ENCODE measurements around the gene KRTAP1-3. TPM values are rescaled to one million over a fixed set of nuclear protein-coding genes. Genes with fewer than 3 reads are reported as not detected.

The KRTAP1-3 gene
- total RNA-seq, 3 donors from 2014 or later, result not detected

DNA sequence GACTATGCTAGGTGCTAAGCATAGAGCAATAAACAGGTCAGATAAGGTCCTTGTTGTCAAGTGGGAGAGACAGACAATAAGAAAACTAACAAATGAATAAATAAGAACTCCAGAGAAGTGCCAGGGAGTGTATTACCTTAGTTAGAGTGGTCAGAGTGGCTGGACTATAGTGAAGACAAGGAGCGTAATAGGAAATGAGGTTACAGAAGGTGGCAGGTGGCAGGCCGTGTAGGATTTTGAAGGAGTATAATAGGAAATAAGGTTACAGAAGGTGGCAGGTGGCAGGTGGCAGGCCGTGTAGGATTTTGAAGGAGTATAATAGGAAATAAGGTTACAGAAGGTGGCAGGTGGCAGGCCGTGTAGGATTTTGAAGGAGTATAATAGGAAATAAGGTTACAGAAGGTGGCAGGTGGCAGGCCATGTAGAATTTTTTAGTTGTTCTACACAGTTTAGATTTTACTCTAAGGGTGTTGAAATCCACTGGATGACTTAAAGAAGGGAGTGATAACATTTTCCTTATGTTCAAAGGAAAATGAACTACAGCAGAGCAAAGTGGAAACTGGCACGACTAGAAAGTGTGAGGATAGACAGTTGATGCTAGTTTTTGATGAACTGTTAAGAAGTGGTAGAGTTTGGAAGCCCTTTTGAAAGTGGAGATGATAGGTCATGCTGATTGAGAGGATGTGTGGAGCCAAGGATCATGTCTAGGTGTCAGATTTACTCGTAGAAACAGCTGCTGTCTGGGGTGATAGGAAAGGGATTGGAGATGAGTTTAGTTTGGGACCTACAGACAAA, 22.2 kb downstream of the KRTAP1-3 start:
- H3K27ac ChIP-seq, result no peak overlapping the region
- H3K27me3 ChIP-seq, result no peaks in the 10 kb centered on the region
- no peaks in the 10 kb centered on the region for H3K4me1 ChIP-seq
- TF ChIP-seq, protein P1, sequence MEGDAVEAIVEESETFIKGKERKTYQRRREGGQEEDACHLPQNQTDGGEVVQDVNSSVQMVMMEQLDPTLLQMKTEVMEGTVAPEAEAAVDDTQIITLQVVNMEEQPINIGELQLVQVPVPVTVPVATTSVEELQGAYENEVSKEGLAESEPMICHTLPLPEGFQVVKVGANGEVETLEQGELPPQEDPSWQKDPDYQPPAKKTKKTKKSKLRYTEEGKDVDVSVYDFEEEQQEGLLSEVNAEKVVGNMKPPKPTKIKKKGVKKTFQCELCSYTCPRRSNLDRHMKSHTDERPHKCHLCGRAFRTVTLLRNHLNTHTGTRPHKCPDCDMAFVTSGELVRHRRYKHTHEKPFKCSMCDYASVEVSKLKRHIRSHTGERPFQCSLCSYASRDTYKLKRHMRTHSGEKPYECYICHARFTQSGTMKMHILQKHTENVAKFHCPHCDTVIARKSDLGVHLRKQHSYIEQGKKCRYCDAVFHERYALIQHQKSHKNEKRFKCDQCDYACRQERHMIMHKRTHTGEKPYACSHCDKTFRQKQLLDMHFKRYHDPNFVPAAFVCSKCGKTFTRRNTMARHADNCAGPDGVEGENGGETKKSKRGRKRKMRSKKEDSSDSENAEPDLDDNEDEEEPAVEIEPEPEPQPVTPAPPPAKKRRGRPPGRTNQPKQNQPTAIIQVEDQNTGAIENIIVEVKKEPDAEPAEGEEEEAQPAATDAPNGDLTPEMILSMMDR (IDR thresholded peaks at IDR 0.05), result no peak
- no peak overlapping the region for H3K4me3 ChIP-seq
- H3K36me3 ChIP-seq, result no peaks in the 10 kb centered on the region
- H3K9me3 ChIP-seq, result no peaks in the 10 kb centered on the region
- no peak for DNase-seq (ENCODE audit: low spot score in 2 of 2)
- intact Hi-C loops (cut with DNase I; ENCODE audit: low total_unique reads), result no loop called here

DNA sequence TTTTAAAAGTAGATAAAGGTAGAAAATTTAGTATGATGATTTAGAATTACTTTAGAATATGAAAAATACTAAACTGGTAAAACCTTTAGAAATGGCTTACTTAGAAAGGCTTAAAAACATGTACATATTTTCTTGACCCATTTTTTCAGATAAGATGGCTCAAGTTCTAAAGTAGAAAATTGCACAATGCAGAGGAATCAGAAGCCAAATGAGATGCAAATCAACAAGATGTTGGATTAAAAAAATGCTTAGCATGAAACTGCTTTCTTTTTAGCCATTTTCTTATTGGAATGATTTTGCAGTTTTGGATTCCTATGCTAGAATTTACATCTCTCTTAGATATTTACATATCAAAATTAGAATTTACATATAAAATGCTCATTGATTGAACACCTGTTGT, 24.2 kb downstream of the KRTAP1-3 start:
- intact Hi-C loops (cut with DNase I; ENCODE audit: low total_unique reads), result no loop called here
- TF ChIP-seq POLR2AphosphoS5 (IDR thresholded peaks at IDR 0.05), result no peak
- TF ChIP-seq POLR2A (IDR thresholded peaks at IDR 0.05), result no peak
- TF ChIP-seq, protein P1 (IDR thresholded peaks at IDR 0.05), result no peak
- no peaks in the 10 kb centered on the region for H3K36me3 ChIP-seq
- H3K4me3 ChIP-seq, result no peak overlapping the region
- H3K27me3 ChIP-seq, result no peaks in the 10 kb centered on the region
- no peak overlapping the region for H3K27ac ChIP-seq
- H3K4me1 ChIP-seq, result no peaks in the 10 kb centered on the region
- DNase-seq (ENCODE audit: low spot score in 2 of 2), result no peak
- H3K9me3 ChIP-seq, result no peaks in the 10 kb centered on the region

DNA sequence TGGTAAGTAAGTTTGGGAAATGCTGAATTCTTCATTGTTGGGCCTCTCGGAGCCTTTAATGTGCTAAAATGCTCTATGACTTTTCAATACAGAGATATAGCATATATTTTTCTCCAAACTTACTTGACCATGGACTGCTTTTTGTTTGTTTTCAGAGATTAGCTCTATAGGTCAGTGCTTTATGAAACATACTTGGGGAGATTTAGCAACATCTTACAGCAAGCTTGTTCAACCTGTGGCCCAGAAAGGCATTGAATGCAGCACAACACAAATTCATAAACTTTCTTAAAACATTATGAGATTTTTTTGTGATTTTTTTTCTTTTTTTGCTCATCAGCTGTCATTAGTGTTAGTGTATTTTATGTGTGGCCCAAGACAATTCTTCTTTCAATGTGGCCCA, 24.7 kb downstream of the KRTAP1-3 start:
- DNase-seq (ENCODE audit: low spot score in 2 of 2), result no peak
- no peak overlapping the region for H3K27ac ChIP-seq
- no peak overlapping the region for H3K4me3 ChIP-seq
- H3K4me1 ChIP-seq, result no peaks in the 10 kb centered on the region
- no peaks in the 10 kb centered on the region for H3K36me3 ChIP-seq
- TF ChIP-seq, protein P1 (IDR thresholded peaks at IDR 0.05), result no peak
- no peak for TF ChIP-seq POLR2AphosphoS5 (IDR thresholded peaks at IDR 0.05)
- TF ChIP-seq POLR2A (IDR thresholded peaks at IDR 0.05), result no peak
- H3K9me3 ChIP-seq, result no peaks in the 10 kb centered on the region
- no peaks in the 10 kb centered on the region for H3K27me3 ChIP-seq
- intact Hi-C loops (cut with DNase I; ENCODE audit: low total_unique reads), result no loop called here

DNA sequence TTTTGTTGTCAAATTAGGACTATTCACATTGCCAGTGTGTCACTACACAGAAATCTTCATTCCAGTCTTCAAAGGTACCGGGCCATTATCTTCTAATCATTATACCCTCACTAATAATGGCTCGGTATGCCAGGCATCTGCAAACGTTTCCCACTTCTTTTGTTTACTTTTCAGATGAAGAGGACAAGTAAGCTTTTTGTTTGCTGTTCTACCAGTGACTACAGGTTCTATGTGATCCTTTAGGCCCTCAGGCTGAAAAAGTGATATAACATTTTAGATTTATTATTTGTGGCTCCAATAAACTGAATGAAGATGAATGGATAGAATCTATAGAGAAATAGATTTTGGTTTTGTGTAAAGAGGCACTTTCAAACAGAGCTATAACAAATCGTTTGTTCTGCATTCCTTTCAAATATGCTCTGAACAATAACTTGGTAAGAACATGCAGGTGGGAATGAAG, 25.3 kb downstream of the KRTAP1-3 start:
- H3K4me1 ChIP-seq, result no peaks in the 10 kb centered on the region
- DNase-seq (ENCODE audit: low spot score in 2 of 2), result no peak
- H3K36me3 ChIP-seq, result no peaks in the 10 kb centered on the region
- no peak overlapping the region for H3K27ac ChIP-seq
- intact Hi-C loops (cut with DNase I; ENCODE audit: low total_unique reads), result no loop called here
- no peak overlapping the region for H3K4me3 ChIP-seq
- TF ChIP-seq, protein P1 (IDR thresholded peaks at IDR 0.05), result no peak
- no peak for TF ChIP-seq POLR2AphosphoS5 (IDR thresholded peaks at IDR 0.05)
- no peak for TF ChIP-seq POLR2A (IDR thresholded peaks at IDR 0.05)
- H3K9me3 ChIP-seq, result no peaks in the 10 kb centered on the region
- H3K27me3 ChIP-seq, result no peaks in the 10 kb centered on the region

DNA sequence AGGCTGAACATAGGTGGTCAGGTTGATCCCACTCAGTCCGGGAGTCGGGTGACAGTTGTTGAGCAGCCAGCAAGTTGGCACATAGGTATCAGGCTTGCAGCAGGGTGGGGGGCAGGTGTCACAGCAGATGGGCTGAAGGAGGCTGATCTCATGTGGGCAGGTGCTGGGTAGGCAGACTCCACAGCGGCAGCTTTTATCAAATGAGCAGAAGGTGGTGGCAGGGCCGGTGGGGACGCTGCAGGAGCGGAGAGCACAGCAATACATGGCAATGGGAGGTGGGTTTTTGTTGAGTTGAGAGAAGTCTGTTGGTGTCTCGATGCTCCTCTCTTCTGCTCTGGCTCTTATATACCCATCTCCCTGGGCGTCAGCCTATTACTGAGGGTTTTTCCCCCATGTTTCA, 25.9 kb downstream of the KRTAP1-3 start, which contains the start of gene KRTAP3-1:
Gene KRTAP3-1, minus strand, starts transcription at position 318 of the 400 bp plus-strand sequence. Its CDS starts 54 bp downstream, at position 264.
- no peak for DNase-seq (ENCODE audit: low spot score in 2 of 2)

More for the DNA sequence above, 25.9 kb downstream of the KRTAP1-3 start, which contains the start of gene KRTAP3-1:
- Histone ChIP-seq H3K4me3 (no peak within 1 kb of the TSS), H3K27ac (no peak within 1 kb of the TSS), H3K4me1 (no peaks in the 10 kb centered on the region), H3K27me3 (no peaks in the 10 kb centered on the region), H3K9me3 (no peaks in the 10 kb centered on the region), H3K36me3 (no peaks in the 10 kb centered on the region)
- TF ChIP-seq, protein P1 (IDR thresholded peaks at IDR 0.05), result no peak
- no peak for TF ChIP-seq POLR2AphosphoS5 (IDR thresholded peaks at IDR 0.05)
- no peak for TF ChIP-seq POLR2A (IDR thresholded peaks at IDR 0.05)
- intact Hi-C loops (cut with DNase I; ENCODE audit: low total_unique reads), result no loop called here

All from breast epithelium (tissue), 4 donors.